ENCODE data around the gene SPTLC2. TPM values are rescaled to one million over a fixed set of nuclear protein-coding genes. Genes with fewer than 3 reads are reported as not detected.

SPTLC2 gene
- total and polyA plus RNA-seq, 2 of the 13 experiments (the other 11 are each of a cell fraction or from before 2014, with no cell fraction given), result 17.4 to 17.5 TPM

DNA sequence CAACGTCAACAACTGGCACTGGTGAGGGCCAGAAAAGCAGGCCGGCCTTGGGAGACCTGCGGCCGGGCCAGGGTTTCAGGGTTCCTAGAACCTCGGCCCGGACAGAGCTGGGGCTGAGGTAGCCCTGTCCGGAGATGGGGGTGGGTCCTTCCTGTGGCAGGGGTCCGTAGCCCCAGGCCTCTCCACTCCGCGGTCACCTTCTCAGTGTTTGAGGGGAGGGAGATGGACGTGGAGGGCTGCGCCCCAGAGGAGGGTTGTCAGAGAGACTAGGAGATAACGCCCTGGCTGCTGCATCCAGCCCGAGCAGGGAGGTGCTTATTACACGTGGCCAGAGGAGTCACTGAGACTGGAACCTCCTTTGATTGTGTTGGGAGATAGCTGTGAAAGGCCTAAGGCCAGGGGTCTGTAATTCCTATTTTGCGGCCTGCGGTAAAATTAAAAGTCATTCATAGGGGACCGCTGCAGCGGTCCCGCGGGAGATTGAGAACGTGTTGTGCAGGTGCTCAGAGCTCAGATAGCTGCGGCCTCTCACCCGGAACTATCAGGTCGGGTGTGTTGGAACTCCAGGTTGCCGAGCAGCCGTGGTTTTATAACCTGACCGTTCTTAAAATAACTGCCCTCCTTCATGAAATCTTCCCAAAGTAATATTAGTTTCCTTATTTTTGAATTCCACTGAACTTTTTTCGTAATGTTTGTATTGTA, 158.0 kb downstream of the SPTLC2 start (continued):
- TF ChIP-seq ZNF761 (CRISPR knock-in tag; conservative IDR thresholded peaks at IDR 0.05), result no peak
- 0 out of 2 replicates have a peak, but pooled peaks have one; percentile 10 for TF ChIP-seq ZNF232 (CRISPR knock-in tag; IDR thresholded peaks at IDR 0.05; ENCODE audit: borderline replicate concordance)
- TF ChIP-seq ZFY (CRISPR knock-in tag; IDR thresholded peaks at IDR 0.05), result peak; percentile 55
- TF ChIP-seq, protein P1, sequence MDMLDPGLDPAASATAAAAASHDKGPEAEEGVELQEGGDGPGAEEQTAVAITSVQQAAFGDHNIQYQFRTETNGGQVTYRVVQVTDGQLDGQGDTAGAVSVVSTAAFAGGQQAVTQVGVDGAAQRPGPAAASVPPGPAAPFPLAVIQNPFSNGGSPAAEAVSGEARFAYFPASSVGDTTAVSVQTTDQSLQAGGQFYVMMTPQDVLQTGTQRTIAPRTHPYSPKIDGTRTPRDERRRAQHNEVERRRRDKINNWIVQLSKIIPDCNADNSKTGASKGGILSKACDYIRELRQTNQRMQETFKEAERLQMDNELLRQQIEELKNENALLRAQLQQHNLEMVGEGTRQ (IDR thresholded peaks at IDR 0.05; ENCODE audit: low read depth, low read length), result no peak
- TF ChIP-seq, protein P1 (CRISPR knock-in tag; IDR thresholded peaks at IDR 0.05; ENCODE audit: borderline replicate concordance), result peak; percentile 50; the same call in 1 of the 2 replicates
- TF ChIP-seq ZSCAN9 (CRISPR knock-in tag; IDR thresholded peaks at IDR 0.05; ENCODE audit: borderline replicate concordance), result 0 out of 2 replicates have a peak, but pooled peaks have one; percentile 7
- 0 out of 2 replicates have a peak, but pooled peaks have one; percentile 13 for TF ChIP-seq RELA (CRISPR knock-in tag; IDR thresholded peaks at IDR 0.05)
- no peak for TF ChIP-seq TMF1 (CRISPR knock-in tag; IDR thresholded peaks at IDR 0.05; ENCODE audit: low read depth)
- 0 out of 2 replicates have a peak, but pooled peaks have one; percentile 8 for TF ChIP-seq ZNF790 (CRISPR knock-in tag; IDR thresholded peaks at IDR 0.05; ENCODE audit: borderline replicate concordance)
- TF ChIP-seq MYC (CRISPR knock-in tag; IDR thresholded peaks at IDR 0.05; ENCODE audit: borderline replicate concordance), result peak; percentile 76; the same call in 1 of the 2 replicates
- 0 out of 2 replicates have a peak, but pooled peaks have one; percentile 52 for TF ChIP-seq SRY (CRISPR knock-in tag; IDR thresholded peaks at IDR 0.05)
- TF ChIP-seq ZBTB7A (CRISPR knock-in tag; IDR thresholded peaks at IDR 0.05), result 0 out of 2 replicates have a peak, but pooled peaks have one; percentile 25
- TF ChIP-seq, protein P2, sequence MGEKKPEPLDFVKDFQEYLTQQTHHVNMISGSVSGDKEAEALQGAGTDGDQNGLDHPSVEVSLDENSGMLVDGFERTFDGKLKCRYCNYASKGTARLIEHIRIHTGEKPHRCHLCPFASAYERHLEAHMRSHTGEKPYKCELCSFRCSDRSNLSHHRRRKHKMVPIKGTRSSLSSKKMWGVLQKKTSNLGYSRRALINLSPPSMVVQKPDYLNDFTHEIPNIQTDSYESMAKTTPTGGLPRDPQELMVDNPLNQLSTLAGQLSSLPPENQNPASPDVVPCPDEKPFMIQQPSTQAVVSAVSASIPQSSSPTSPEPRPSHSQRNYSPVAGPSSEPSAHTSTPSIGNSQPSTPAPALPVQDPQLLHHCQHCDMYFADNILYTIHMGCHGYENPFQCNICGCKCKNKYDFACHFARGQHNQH (CRISPR knock-in tag; IDR thresholded peaks at IDR 0.05), result no peak
- TF ChIP-seq SAP130 (CRISPR knock-in tag; IDR thresholded peaks at IDR 0.05; ENCODE audit: low read depth), result 0 out of 2 replicates have a peak, but pooled peaks have one; percentile 4
- peak; percentile 72; the same call in 1 of the 2 replicates for TF ChIP-seq KAT7 (CRISPR knock-in tag; IDR thresholded peaks at IDR 0.05; ENCODE audit: borderline replicate concordance)
- TF ChIP-seq PCBP1 (IDR thresholded peaks at IDR 0.05; ENCODE audit: borderline replicate concordance, low read depth, low read length), result no peak
- TF ChIP-seq, protein P3, sequence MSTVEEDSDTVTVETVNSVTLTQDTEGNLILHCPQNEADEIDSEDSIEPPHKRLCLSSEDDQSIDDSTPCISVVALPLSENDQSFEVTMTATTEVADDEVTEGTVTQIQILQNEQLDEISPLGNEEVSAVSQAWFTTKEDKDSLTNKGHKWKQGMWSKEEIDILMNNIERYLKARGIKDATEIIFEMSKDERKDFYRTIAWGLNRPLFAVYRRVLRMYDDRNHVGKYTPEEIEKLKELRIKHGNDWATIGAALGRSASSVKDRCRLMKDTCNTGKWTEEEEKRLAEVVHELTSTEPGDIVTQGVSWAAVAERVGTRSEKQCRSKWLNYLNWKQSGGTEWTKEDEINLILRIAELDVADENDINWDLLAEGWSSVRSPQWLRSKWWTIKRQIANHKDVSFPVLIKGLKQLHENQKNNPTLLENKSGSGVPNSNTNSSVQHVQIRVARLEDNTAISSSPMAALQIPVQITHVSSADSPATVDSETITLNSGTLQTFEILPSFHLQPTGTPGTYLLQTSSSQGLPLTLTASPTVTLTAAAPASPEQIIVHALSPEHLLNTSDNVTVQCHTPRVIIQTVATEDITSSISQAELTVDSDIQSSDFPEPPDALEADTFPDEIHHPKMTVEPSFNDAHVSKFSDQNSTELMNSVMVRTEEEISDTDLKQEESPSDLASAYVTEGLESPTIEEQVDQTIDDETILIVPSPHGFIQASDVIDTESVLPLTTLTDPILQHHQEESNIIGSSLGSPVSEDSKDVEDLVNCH (CRISPR knock-in tag; IDR thresholded peaks at IDR 0.05), result no peak
- TF ChIP-seq, protein P4, sequence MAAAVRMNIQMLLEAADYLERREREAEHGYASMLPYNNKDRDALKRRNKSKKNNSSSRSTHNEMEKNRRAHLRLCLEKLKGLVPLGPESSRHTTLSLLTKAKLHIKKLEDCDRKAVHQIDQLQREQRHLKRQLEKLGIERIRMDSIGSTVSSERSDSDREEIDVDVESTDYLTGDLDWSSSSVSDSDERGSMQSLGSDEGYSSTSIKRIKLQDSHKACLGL (CRISPR knock-in tag; IDR thresholded peaks at IDR 0.05), result peak; percentile 52; the same call in 1 of the 2 replicates
- TF ChIP-seq TAF1 (CRISPR knock-in tag; IDR thresholded peaks at IDR 0.05), result no peak; the same call in 1 of the 2 replicates
- 0 out of 2 replicates have a peak, but pooled peaks have one; percentile 12 for TF ChIP-seq ZNF256 (CRISPR knock-in tag; conservative IDR thresholded peaks at IDR 0.05)
- TF ChIP-seq, protein P5, sequence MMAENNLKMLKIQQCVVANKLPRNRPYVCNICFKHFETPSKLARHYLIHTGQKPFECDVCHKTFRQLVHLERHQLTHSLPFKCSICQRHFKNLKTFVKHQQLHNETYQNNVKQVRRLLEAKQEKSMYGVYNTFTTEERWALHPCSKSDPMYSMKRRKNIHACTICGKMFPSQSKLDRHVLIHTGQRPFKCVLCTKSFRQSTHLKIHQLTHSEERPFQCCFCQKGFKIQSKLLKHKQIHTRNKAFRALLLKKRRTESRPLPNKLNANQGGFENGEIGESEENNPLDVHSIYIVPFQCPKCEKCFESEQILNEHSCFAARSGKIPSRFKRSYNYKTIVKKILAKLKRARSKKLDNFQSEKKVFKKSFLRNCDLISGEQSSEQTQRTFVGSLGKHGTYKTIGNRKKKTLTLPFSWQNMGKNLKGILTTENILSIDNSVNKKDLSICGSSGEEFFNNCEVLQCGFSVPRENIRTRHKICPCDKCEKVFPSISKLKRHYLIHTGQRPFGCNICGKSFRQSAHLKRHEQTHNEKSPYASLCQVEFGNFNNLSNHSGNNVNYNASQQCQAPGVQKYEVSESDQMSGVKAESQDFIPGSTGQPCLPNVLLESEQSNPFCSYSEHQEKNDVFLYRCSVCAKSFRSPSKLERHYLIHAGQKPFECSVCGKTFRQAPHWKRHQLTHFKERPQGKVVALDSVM (CRISPR knock-in tag; IDR thresholded peaks at IDR 0.05), result peak; percentile 67
- TF ChIP-seq ZNF224 (CRISPR knock-in tag; IDR thresholded peaks at IDR 0.05), result 0 out of 2 replicates have a peak, but pooled peaks have one; percentile 0
